ENCODE measurements around the gene KLHL29. TPM values are rescaled to one million over a fixed set of nuclear protein-coding genes. Genes with fewer than 3 reads are reported as not detected.
A peak's percentile ranks its signal among the peaks of the same experiment; 100 is the strongest.

Gene KLHL29
- total and polyA plus RNA-seq, 10 donors = 1.5 to 30.5 (median 9.4) TPM

- 91 to 97% (median 95%) methylated on average over 18 of the region's 18 CpGs for WGBS, 5 donors
- Histone ChIP-seq H3K4me1 (no peaks in the 10 kb centered on the region), H3K9me3 (no peaks in the 10 kb centered on the region), H3K27ac (no peak overlapping the region), H3K4me3 (no peak overlapping the region), H3K36me3 (peaks cover 0 to 89% (median 42%) of the 10 kb centered on the region in 6 donors), H3K27me3 (replicated peaks in 1 of 7) (no peaks in the 10 kb centered on the region)
- no peak for DNase-seq
- TF ChIP-seq POLR2AphosphoS5 (IDR thresholded peaks at IDR 0.05) = peak in 1 of 3 donors; percentile 14
- no peak for TF ChIP-seq POLR2A (IDR thresholded peaks at IDR 0.05)
- TF ChIP-seq CTCF (IDR thresholded peaks at IDR 0.05 in 8 of 11, conservative IDR thresholded peaks at IDR 0.05 in 3 of 11) = no peak
- intact Hi-C loops (cut with DNase I; ENCODE audit: low total_unique reads) = no loop called here
Measured at GRCh38 chr2:23705771-23706612, 321.0 kb downstream of the KLHL29 start.

GRCh38 chr2:23706613-23707078, 321.7 kb downstream of the KLHL29 start:
- WGBS, 5 donors = 94 to 97% (median 96%) methylated on average over 18 of the region's 18 CpGs
- H3K4me1 ChIP-seq = no peaks in the 10 kb centered on the region
- no peak overlapping the region for H3K27ac ChIP-seq
- H3K36me3 ChIP-seq = peaks cover 0 to 84% (median 42%) of the 10 kb centered on the region in 6 donors
- H3K4me3 ChIP-seq = no peak overlapping the region
- H3K27me3 ChIP-seq (replicated peaks in 1 of 7) = no peaks in the 10 kb centered on the region
- no peak for DNase-seq
- no peak for TF ChIP-seq POLR2A (IDR thresholded peaks at IDR 0.05)
- TF ChIP-seq POLR2AphosphoS5 (IDR thresholded peaks at IDR 0.05) = no peak
- TF ChIP-seq CTCF (IDR thresholded peaks at IDR 0.05 in 8 of 11, conservative IDR thresholded peaks at IDR 0.05 in 3 of 11) = no peak
- intact Hi-C loops (cut with DNase I; ENCODE audit: low total_unique reads) = no loop called here
- no peaks in the 10 kb centered on the region for H3K9me3 ChIP-seq

- Histone ChIP-seq H3K4me3 (no peak overlapping the region), H3K4me1 (no peaks in the 10 kb centered on the region), H3K27ac (no peak overlapping the region), H3K36me3 (peaks cover 0 to 80% (median 42%) of the 10 kb centered on the region in 6 donors), H3K9me3 (no peaks in the 10 kb centered on the region), H3K27me3 (replicated peaks in 1 of 7) (no peaks in the 10 kb centered on the region)
- intact Hi-C loops (cut with DNase I; ENCODE audit: low total_unique reads) = no loop called here
- 87 to 97% (median 93%) methylated on average over 9 of the region's 9 CpGs for WGBS, 5 donors
- DNase-seq = no peak
- peak in 1 of 3 donors; percentile 32 for TF ChIP-seq POLR2AphosphoS5 (IDR thresholded peaks at IDR 0.05)
- no peak for TF ChIP-seq CTCF (IDR thresholded peaks at IDR 0.05 in 8 of 11, conservative IDR thresholded peaks at IDR 0.05 in 3 of 11)
- no peak for TF ChIP-seq POLR2A (IDR thresholded peaks at IDR 0.05)
Measured at GRCh38 chr2:23707096-23707495, 322.1 kb downstream of the KLHL29 start.

GRCh38 chr2:23708771-23709170, 323.8 kb downstream of the KLHL29 start:
- no peaks in the 10 kb centered on the region for H3K9me3 ChIP-seq
- H3K36me3 ChIP-seq = peaks cover 0 to 64% (median 35%) of the 10 kb centered on the region in 6 donors
- no peak overlapping the region for H3K27ac ChIP-seq
- DNase-seq = no peak
- H3K4me3 ChIP-seq = no peak overlapping the region
- no peaks in the 10 kb centered on the region for H3K4me1 ChIP-seq
- intact Hi-C loops (cut with DNase I; ENCODE audit: low total_unique reads) = no loop called here
- no peak for TF ChIP-seq POLR2AphosphoS5 (IDR thresholded peaks at IDR 0.05)
- no peak for TF ChIP-seq CTCF (IDR thresholded peaks at IDR 0.05 in 8 of 11, conservative IDR thresholded peaks at IDR 0.05 in 3 of 11)
- TF ChIP-seq POLR2A (IDR thresholded peaks at IDR 0.05) = no peak
- WGBS, 5 donors = 91 to 96% (median 96%) methylated on average over 6 of the region's 6 CpGs
- H3K27me3 ChIP-seq (replicated peaks in 1 of 7) = no peaks in the 10 kb centered on the region
